ENCODE results near the gene B9D1. TPM values are rescaled to one million over a fixed set of nuclear protein-coding genes. Genes with fewer than 3 reads are reported as not detected.

The B9D1 gene
- polyA plus RNA-seq, 1 of the 3 experiments (the other 2 are of a cell fraction): 81.6 TPM

DNA sequence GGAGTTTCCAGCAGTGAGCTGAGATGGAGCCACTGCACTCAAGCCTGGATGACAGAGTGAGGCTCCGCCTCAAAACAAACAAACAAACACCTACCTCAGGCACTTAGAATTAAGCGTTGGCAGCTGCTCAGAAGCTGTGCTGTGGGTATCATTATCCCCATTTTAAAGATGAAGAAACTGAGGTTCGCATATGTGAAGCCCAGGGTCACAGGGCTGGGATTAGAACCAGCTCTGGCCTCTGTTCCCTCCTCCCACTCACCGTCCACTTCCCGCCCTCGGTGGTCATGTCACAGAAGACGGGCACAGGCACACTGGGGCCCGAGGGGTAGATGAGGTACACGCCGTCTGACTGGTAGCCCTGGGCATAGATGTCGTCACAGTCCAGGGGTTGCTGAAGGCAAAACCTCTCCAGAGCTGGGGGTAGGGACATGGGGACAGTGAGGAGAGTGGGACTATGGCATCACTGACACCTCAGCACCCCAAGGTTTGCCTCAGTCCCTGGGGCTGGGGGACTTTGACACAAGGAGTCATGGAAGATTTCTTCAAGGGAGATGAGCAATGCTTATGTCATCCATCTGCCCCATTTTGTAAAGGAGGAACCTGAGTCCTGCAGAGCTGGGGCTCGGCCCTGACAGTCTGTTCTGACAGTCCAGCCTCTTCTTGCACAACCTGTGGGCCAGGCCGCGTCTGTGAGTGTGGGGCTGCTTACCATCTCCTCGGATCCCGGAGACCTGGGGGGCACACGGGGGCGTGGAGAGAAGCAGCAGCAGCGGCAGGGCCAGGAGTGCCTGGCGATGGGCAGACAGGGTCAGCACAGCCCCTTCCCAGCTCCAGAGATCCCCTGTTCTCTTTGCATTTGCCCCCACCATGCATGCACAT lies 23.8 kb upstream of the B9D1 start (continued):
- peak; percentile 53 for TF ChIP-seq PBX3 (IDR thresholded peaks at IDR 0.05)
- TF ChIP-seq, protein P1, sequence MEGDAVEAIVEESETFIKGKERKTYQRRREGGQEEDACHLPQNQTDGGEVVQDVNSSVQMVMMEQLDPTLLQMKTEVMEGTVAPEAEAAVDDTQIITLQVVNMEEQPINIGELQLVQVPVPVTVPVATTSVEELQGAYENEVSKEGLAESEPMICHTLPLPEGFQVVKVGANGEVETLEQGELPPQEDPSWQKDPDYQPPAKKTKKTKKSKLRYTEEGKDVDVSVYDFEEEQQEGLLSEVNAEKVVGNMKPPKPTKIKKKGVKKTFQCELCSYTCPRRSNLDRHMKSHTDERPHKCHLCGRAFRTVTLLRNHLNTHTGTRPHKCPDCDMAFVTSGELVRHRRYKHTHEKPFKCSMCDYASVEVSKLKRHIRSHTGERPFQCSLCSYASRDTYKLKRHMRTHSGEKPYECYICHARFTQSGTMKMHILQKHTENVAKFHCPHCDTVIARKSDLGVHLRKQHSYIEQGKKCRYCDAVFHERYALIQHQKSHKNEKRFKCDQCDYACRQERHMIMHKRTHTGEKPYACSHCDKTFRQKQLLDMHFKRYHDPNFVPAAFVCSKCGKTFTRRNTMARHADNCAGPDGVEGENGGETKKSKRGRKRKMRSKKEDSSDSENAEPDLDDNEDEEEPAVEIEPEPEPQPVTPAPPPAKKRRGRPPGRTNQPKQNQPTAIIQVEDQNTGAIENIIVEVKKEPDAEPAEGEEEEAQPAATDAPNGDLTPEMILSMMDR (IDR thresholded peaks at IDR 0.05): no peak
- TF ChIP-seq, protein P2, sequence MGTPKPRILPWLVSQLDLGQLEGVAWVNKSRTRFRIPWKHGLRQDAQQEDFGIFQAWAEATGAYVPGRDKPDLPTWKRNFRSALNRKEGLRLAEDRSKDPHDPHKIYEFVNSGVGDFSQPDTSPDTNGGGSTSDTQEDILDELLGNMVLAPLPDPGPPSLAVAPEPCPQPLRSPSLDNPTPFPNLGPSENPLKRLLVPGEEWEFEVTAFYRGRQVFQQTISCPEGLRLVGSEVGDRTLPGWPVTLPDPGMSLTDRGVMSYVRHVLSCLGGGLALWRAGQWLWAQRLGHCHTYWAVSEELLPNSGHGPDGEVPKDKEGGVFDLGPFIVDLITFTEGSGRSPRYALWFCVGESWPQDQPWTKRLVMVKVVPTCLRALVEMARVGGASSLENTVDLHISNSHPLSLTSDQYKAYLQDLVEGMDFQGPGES (IDR thresholded peaks at IDR 0.05; ENCODE audit: low read depth, low read length): no peak

GRCh38 chr17:19385521-19385983 lies 23.0 kb upstream of the B9D1 start:
- peak overlapping the region; percentile 98 to 99 for H3K27ac ChIP-seq (ENCODE audit: low read depth in 2 of 2, low read length in 1 of 2)
- no peak overlapping the region for H2AFZ ChIP-seq (ENCODE audit: low read depth)
- H3F3A ChIP-seq (replicated peaks; ENCODE audit: insufficient read depth): peaks cover 55% of the 10 kb centered on the region
- peaks cover 58 to 77% of the 10 kb centered on the region in 2 experiments for H3K4me1 ChIP-seq (ENCODE audit: control insufficient read depth in 1 of 2, insufficient read depth in 2 of 2, low read depth in 1 of 2, low read length in 1 of 2)
- no peaks in the 10 kb centered on the region for H3K9me2 ChIP-seq
- peak overlapping the region; percentile 55 to 69; a peak in 2 of 4 replicates for H3K4me3 ChIP-seq (ENCODE audit: low read depth in 2 of 2, low read length in 1 of 2)
- TF ChIP-seq, protein P3, sequence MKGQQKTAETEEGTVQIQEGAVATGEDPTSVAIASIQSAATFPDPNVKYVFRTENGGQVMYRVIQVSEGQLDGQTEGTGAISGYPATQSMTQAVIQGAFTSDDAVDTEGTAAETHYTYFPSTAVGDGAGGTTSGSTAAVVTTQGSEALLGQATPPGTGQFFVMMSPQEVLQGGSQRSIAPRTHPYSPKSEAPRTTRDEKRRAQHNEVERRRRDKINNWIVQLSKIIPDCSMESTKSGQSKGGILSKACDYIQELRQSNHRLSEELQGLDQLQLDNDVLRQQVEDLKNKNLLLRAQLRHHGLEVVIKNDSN (IDR thresholded peaks at IDR 0.05; ENCODE audit: borderline replicate concordance, low read depth): no peak
- TF ChIP-seq REST (IDR thresholded peaks at IDR 0.05; ENCODE audit: low read depth, low read length) (no peak), NRF1 (IDR thresholded peaks at IDR 0.05; ENCODE audit: low read depth, low read length) (no peak), EZH2phosphoT487 (IDR thresholded peaks at IDR 0.05; ENCODE audit: borderline replicate concordance, low read depth) (no peak), MEF2A (IDR thresholded peaks at IDR 0.05; ENCODE audit: borderline replicate concordance, low read depth) (no peak), JUND (IDR thresholded peaks at IDR 0.05) (no peak), MXI1 (IDR thresholded peaks at IDR 0.05; ENCODE audit: low read depth, low read length) (no peak)
- TF ChIP-seq, protein P4, sequence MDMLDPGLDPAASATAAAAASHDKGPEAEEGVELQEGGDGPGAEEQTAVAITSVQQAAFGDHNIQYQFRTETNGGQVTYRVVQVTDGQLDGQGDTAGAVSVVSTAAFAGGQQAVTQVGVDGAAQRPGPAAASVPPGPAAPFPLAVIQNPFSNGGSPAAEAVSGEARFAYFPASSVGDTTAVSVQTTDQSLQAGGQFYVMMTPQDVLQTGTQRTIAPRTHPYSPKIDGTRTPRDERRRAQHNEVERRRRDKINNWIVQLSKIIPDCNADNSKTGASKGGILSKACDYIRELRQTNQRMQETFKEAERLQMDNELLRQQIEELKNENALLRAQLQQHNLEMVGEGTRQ (IDR thresholded peaks at IDR 0.05; ENCODE audit: borderline replicate concordance, low read depth, low read length): no peak
- H3K4me2 ChIP-seq: peak overlapping the region; percentile 92
- 96% methylated on average over 9 of the region's 9 CpGs for WGBS (ENCODE audit: low lambda C conversion rate)
- H3K79me2 ChIP-seq (ENCODE audit: insufficient read depth): peaks cover 50% of the 10 kb centered on the region
- 0 out of 2 replicates have a peak, but pooled peaks cover 7% of the 10 kb centered on the region for H4K20me1 ChIP-seq (ENCODE audit: insufficient read depth)
- H3K27me3 ChIP-seq (ENCODE audit: insufficient read depth): no peaks in the 10 kb centered on the region
- peaks cover 20 to 36% of the 10 kb centered on the region in 2 experiments for H3K36me3 ChIP-seq (replicated peaks in 1 of 2; ENCODE audit: control insufficient read depth in 1 of 2, insufficient read depth in 2 of 2, low read length in 1 of 2)
- no peak for DNase-seq
- POLR2A ChIA-PET: interaction anchor here (1.3 to 2.8 kb wide), 4 partner anchors 8 to 21 kb away, joined by 4 to 29 read pairs (median 8); partner anchors contain the start of gene MAPK7
- CTCF ChIA-PET: interaction anchor here (1.0 to 7.2 kb wide), 3 partner anchors 23 to 62 kb away, joined by 8 to 56 read pairs (median 30); partner anchors contain the start of gene B9D1
- no peaks in the 10 kb centered on the region for H3K9me3 ChIP-seq
- 0 out of 2 replicates have a peak overlapping the region, but pooled peaks have one; percentile 77 for H3K9ac ChIP-seq

Data from SK-N-SH (cell line).